H1 (cell line): ENCODE data around the gene GNAL. TPM values are rescaled to one million over a fixed set of nuclear protein-coding genes. Genes with fewer than 3 reads are reported as not detected.

ENCODE experiments used
- CTCF ChIA-PET: fragments of 300-600 bp; sonication (Branson Sonifier 250); formaldehyde crosslinking; loops from one replicate; lab custom pipeline; 2021; ENCODE audit not compliant: partially characterized antibody; lab: Charles Lee
- POLR2A ChIA-PET: fragments of 300-600 bp; sonication (Branson Sonifier 250); formaldehyde crosslinking; loops from one replicate; lab custom pipeline; 2021; ENCODE audit warnings: inconsistent platforms; ENCODE audit not compliant: partially characterized antibody; lab: Charles Lee
- DNase-seq, 2 experiments: peaks; one replicate each; pipeline versions ENCODE4 v3.0.0 to v3.0.0-alpha.2; 2010 to 2022; ENCODE audit warnings: low spot score in 2 of 2, low read depth in 1 of 2, mixed read lengths in 1 of 2
- FAIRE-seq: peaks from 2 replicates; lab custom pipeline; 2011; peaks lifted over from hg19 to GRCh38; lab: Jason Lieb, UNC
- H2AFZ ChIP-seq: 2 replicates; pipeline ENCODE4 v1.8.1; 2012; ENCODE audit warnings: low read length, inconsistent platforms
- H2AK5ac ChIP-seq: 2 replicates; pipeline ENCODE4 v1.6.1; 2013; ENCODE audit warnings: low read depth, low read length
- H2BK120ac ChIP-seq: replicated peaks from 2 replicates; pipeline ENCODE3; 2013; ENCODE audit warnings: low read depth, low read length, inconsistent platforms
- H2BK12ac ChIP-seq: 2 replicates; pipeline ENCODE4 v1.6.1; 2013; ENCODE audit warnings: low read depth, low read length
- H2BK15ac ChIP-seq: 2 replicates; pipeline ENCODE4 v1.6.1; 2013; ENCODE audit warnings: low read length
- H2BK20ac ChIP-seq: 2 replicates; pipeline ENCODE4 v1.6.1; 2013; ENCODE audit warnings: low read length
- H2BK5ac ChIP-seq: 2 replicates; pipeline ENCODE4 v1.6.1; 2013; ENCODE audit warnings: low read depth, low read length
- H3K14ac ChIP-seq: 2 replicates; pipeline ENCODE4 v1.6.1; 2013; ENCODE audit warnings: inconsistent platforms; ENCODE audit not compliant: insufficient read length
- H3K18ac ChIP-seq: 2 replicates; pipeline ENCODE4 v1.6.1; 2013; ENCODE audit warnings: low read length; ENCODE audit errors: extremely low read depth
- H3K23ac ChIP-seq: 2 replicates; pipeline ENCODE4 v1.6.1; 2013; ENCODE audit warnings: inconsistent platforms; ENCODE audit not compliant: insufficient read length
- H3K23me2 ChIP-seq: 2 replicates; pipeline ENCODE4 v1.6.1; 2013; ENCODE audit warnings: low read depth, low read length
- H3K27ac ChIP-seq: 2 replicates; pipeline ENCODE4 v1.6.1; 2011; ENCODE audit warnings: low read depth, low read length, inconsistent platforms
- H3K27me3 ChIP-seq, 4 experiments: replicated peaks in 1 of 4; 1 replicate in 1 of 4; 2 replicates in 3 of 4; pipeline versions ENCODE4 v1.6.1 to v1.8.1; 2011 to 2013; ENCODE audit warnings: low read length in 3 of 4, mild to moderate bottlenecking in 3 of 4, inconsistent platforms in 2 of 4, mixed read lengths in 2 of 4, moderate library complexity in 1 of 4; ENCODE audit not compliant: control insufficient read depth in 3 of 4, insufficient read depth in 3 of 4; ENCODE audit errors: extremely low read depth in 1 of 4
- H3K36me3 ChIP-seq, 4 experiments: 2 replicates each; pipeline versions ENCODE4 v1.6.1 to v1.8.1; 2011 to 2013; ENCODE audit warnings: mild to moderate bottlenecking in 4 of 4, low read length in 3 of 4, moderate library complexity in 2 of 4, control low read depth in 1 of 4, inconsistent platforms in 1 of 4; ENCODE audit not compliant: insufficient read depth in 4 of 4, control insufficient read depth in 2 of 4
- H3K4ac ChIP-seq: replicated peaks from 2 replicates; pipeline ENCODE3; 2013; ENCODE audit warnings: low read length, low read depth, mixed read lengths, inconsistent platforms; ENCODE audit not compliant: insufficient read length
- H3K4me1 ChIP-seq, 4 experiments: replicated peaks in 1 of 4; 1 replicate in 1 of 4; 2 replicates in 3 of 4; pipeline versions ENCODE4 v1.6.1 to v1.8.1; 2011 to 2013; ENCODE audit warnings: low read length in 3 of 4, inconsistent platforms in 2 of 4, mixed read lengths in 1 of 4; ENCODE audit not compliant: insufficient read depth in 4 of 4, control insufficient read depth in 3 of 4
- H3K4me2 ChIP-seq, 2 experiments: 2 replicates each; pipeline versions ENCODE4 v1.6.1 to v1.8.1; 2011 to 2013; ENCODE audit warnings: low read depth in 2 of 2, low read length in 2 of 2, control low read depth in 1 of 2, inconsistent platforms in 1 of 2, mild to moderate bottlenecking in 1 of 2; ENCODE audit not compliant: insufficient read depth in 1 of 2
- H3K4me3 ChIP-seq, 4 experiments: fragments of 200-600, 300-600 bp in 1 of 4; sonication (generic), shearing (Covaris generic), sonication (Bioruptor Twin) in 1 of 4; 2 replicates each; pipeline versions ENCODE4 v1.5.1 to v1.8.1; 2011 to 2016; ENCODE audit warnings: low read length in 4 of 4, low read depth in 3 of 4, control low read depth in 2 of 4, inconsistent platforms in 2 of 4, mild to moderate bottlenecking in 2 of 4, mixed read lengths in 1 of 4, moderate library complexity in 1 of 4; ENCODE audit not compliant: insufficient read depth in 2 of 4; ENCODE audit errors: extremely low read depth in 1 of 4
- H3K56ac ChIP-seq: replicated peaks from 2 replicates; pipeline ENCODE3; 2013; ENCODE audit warnings: low read depth, mild to moderate bottlenecking, mixed read lengths, low read length, inconsistent platforms; ENCODE audit not compliant: insufficient read length
- H3K79me1 ChIP-seq: 2 replicates; pipeline ENCODE4 v1.6.1; 2013; ENCODE audit warnings: low read depth, low read length, control low read depth
- H3K79me2 ChIP-seq, 2 experiments: 2 replicates each; pipeline versions ENCODE4 v1.6.1 to v1.8.1; 2012 to 2013; ENCODE audit warnings: low read length in 2 of 2, mild to moderate bottlenecking in 2 of 2, inconsistent platforms in 1 of 2; ENCODE audit not compliant: insufficient read depth in 2 of 2, control insufficient read depth in 1 of 2
- H3K9ac ChIP-seq, 4 experiments: replicated peaks in 1 of 4; 1 replicate in 1 of 4; 2 replicates in 3 of 4; pipeline versions ENCODE4 v1.6.1 to v1.8.1; 2011 to 2013; ENCODE audit warnings: low read depth in 3 of 4, low read length in 3 of 4, control low read depth in 2 of 4, mild to moderate bottlenecking in 2 of 4, moderate library complexity in 2 of 4, inconsistent platforms in 1 of 4; ENCODE audit errors: extremely low read depth in 1 of 4
- H3K9me3 ChIP-seq, 2 experiments: 2 replicates each; pipeline versions ENCODE4 v1.6.1 to v1.8.1; 2012 to 2013; ENCODE audit warnings: mild to moderate bottlenecking in 2 of 2, moderate library complexity in 2 of 2, control low read depth in 1 of 2, inconsistent platforms in 1 of 2, low read depth in 1 of 2, low read length in 1 of 2, mixed read lengths in 1 of 2; ENCODE audit not compliant: insufficient read depth in 2 of 2
- H4K20me1 ChIP-seq, 2 experiments: replicated peaks in 1 of 2; 2 replicates each; pipeline versions ENCODE3 to v1.8.1; 2011 to 2013; ENCODE audit warnings: inconsistent platforms in 2 of 2, low read length in 2 of 2, mild to moderate bottlenecking in 1 of 2; ENCODE audit not compliant: insufficient read depth in 2 of 2, control insufficient read depth in 1 of 2
- H4K5ac ChIP-seq: 2 replicates; pipeline ENCODE4 v1.6.1; 2013; ENCODE audit warnings: low read length, low read depth, mixed read lengths, inconsistent platforms; ENCODE audit not compliant: insufficient read length
- H4K8ac ChIP-seq: 2 replicates; pipeline ENCODE4 v1.8.0; 2013; ENCODE audit warnings: mild to moderate bottlenecking, moderate library complexity, low read length, inconsistent platforms; ENCODE audit not compliant: insufficient read depth; ENCODE audit errors: extremely low read depth
- H4K91ac ChIP-seq: replicated peaks from 2 replicates; pipeline ENCODE3; 2013; ENCODE audit warnings: low read length, mixed read lengths, inconsistent platforms; ENCODE audit not compliant: insufficient read length
- CEBPB ChIP-seq: IDR thresholded peaks from 2 replicates; pipeline ENCODE4 v1.6.1; 2012; ENCODE audit warnings: low read depth, low read length
- CHD2 ChIP-seq: IDR thresholded peaks from 2 replicates; pipeline ENCODE4 v1.6.1; 2012; ENCODE audit warnings: low read length, improper control_type of control experiment
- E2F6 ChIP-seq: IDR thresholded peaks from 2 replicates; pipeline ENCODE4 v1.6.1; 2012; ENCODE audit warnings: inconsistent platforms
- JUN ChIP-seq: IDR thresholded peaks from 2 replicates; pipeline ENCODE4 v1.6.1; 2011; ENCODE audit warnings: low read depth, mild to moderate bottlenecking, improper control_type of control experiment, low read length
- TCF12 ChIP-seq: IDR thresholded peaks from 2 replicates; pipeline ENCODE4 v1.6.1; 2011; ENCODE audit warnings: low read depth, mild to moderate bottlenecking, low read length
- TEAD4 ChIP-seq: IDR thresholded peaks from 2 replicates; pipeline ENCODE4 v1.6.1; 2012; ENCODE audit warnings: low read depth, low read length, inconsistent platforms, mixed read lengths
- WGBS, 2 experiments: shearing (Covaris generic) in 1 of 2; methylation state at CpG; one replicate each; pipeline versions ENCODE4 v1.1.6 to v1.1.7; 2013 to 2015; ENCODE audit warnings: low lambda C conversion rate in 2 of 2, mixed read lengths in 2 of 2, inconsistent platforms in 1 of 2, low coverage in 1 of 2, missing lambda C conversion rate in 1 of 2; ENCODE audit not compliant: insufficient replicate concordance in 2 of 2, insufficient coverage in 1 of 2, insufficient read length in 1 of 2; ENCODE audit errors: extremely low coverage in 1 of 2, missing lambda C conversion rate in 1 of 2; 5-methylcytosine and 5-hydroxymethylcytosine counted together
- polyA plus RNA-seq, 7 experiments: library from polyadenylated mRNA; depleted of rRNA in 3 of 7; stranded (reverse) in 5 of 7; unstranded in 2 of 7; fragments of >200 nt in 5 of 7; fragments of 200-250 nt in 2 of 7; gene quantifications; 1 replicate in 5 of 7; 2 replicates in 1 of 7; 4 replicates in 1 of 7; pipeline versions ENCODE4 v1.2.1 to v1.2.3, GENCODE V29; 2011 to 2013; ENCODE audit warnings: missing spikeins in 2 of 7, mixed read lengths in 2 of 7
- total RNA-seq: library from RNA; stranded (reverse); fragmentation: NEBNext Ultra II Directional; extraction: Animal tissue kit (Norgen Biotek cat#: 25700); gene quantifications from 2 replicates; pipeline ENCODE4 v1.2.1, GENCODE V29; 2021

Gene GNAL
- total and polyA plus RNA-seq, 2 of the 8 experiments (the other 6 are each of a cell fraction or from before 2014, with no cell fraction given) = 13.2 to 18.3 TPM

- CTCF ChIA-PET = interaction anchor here (0.6 to 2.1 kb wide), 13 partner anchors 12 to 155 kb away, joined by 3 to 5 read pairs (median 3); no protein-coding TSS in a partner anchor
- peak overlapping the region; percentile 57; the same call in 1 of the 2 replicates for H3K18ac ChIP-seq
- H3K79me2 ChIP-seq = no peaks in the 10 kb centered on the region
- H4K8ac ChIP-seq = no peak overlapping the region
- 0 out of 2 replicates have a peak overlapping the region, but pooled peaks have one; percentile 17 for H2AK5ac ChIP-seq
- H3K4me1 ChIP-seq = peaks cover 16 to 32% (median 22%) of the 10 kb centered on the region in 4 experiments
- H2BK20ac ChIP-seq = no peak overlapping the region; the same call in 1 of the 2 replicates
- H3K9ac ChIP-seq = no peak overlapping the region
- H2BK5ac ChIP-seq = peak overlapping the region; percentile 90; the same call in 1 of the 2 replicates
- no peak overlapping the region for H3K23ac ChIP-seq
- no peaks in the 10 kb centered on the region for H3K27me3 ChIP-seq
- no peak overlapping the region for H3K56ac ChIP-seq
- peaks cover 3% of the 10 kb centered on the region; the same call in 1 of the 2 replicates for H3K23me2 ChIP-seq
- H3K36me3 ChIP-seq = no peaks in the 10 kb centered on the region
- H3K79me1 ChIP-seq = no peaks in the 10 kb centered on the region
- H4K5ac ChIP-seq = no peak overlapping the region
- H3K27ac ChIP-seq = peak overlapping the region; percentile 29; the same call in 1 of the 2 replicates
- no peak overlapping the region; a peak in 1 of 4 replicates for H3K4me2 ChIP-seq
- DNase-seq = no peak
- WGBS, 2 experiments = 72% methylated on average over 6 of the region's 6 CpGs; no CpG with 5 or more reads in 1 of the 2 experiments
- peak overlapping the region in 1 of 4 experiments; percentile 1; a peak in 1 of 8 replicates for H3K4me3 ChIP-seq
- TF ChIP-seq E2F6 (no peak), TEAD4 (no peak), JUN (no peak), TCF12 (0 out of 2 replicates have a peak, but pooled peaks have one; percentile 45), CHD2 (no peak), CEBPB (no peak)
- peak overlapping the region; percentile 82; the same call in 1 of the 2 replicates for H2BK12ac ChIP-seq
- no peaks in the 10 kb centered on the region for H3K9me3 ChIP-seq
- H3K14ac ChIP-seq = no peak overlapping the region
- FAIRE-seq = no peak
- H2BK120ac ChIP-seq = no peak overlapping the region
- no peak overlapping the region for H3K4ac ChIP-seq
- no peak overlapping the region for H2AFZ ChIP-seq
- no peak overlapping the region for H2BK15ac ChIP-seq
- POLR2A ChIA-PET = interaction anchor here (0.8 to 1.4 kb wide), 5 partner anchors 17 to 73 kb away, joined by 3 to 7 read pairs (median 3); partner anchors contain the start of gene CHMP1B
- H4K91ac ChIP-seq = no peak overlapping the region
- H4K20me1 ChIP-seq = no peaks in the 10 kb centered on the region
These were observed 120.8 kb downstream of the GNAL start for GRCh38 chr18:11809895-11810294.
